ENCODE results near the gene KIAA0319L.

Gene KIAA0319L

GRCh38 chr1:35437200-35437599, 120.0 kb downstream of the KIAA0319L start:
- H3K4me3 ChIP-seq (ENCODE audit: low read length) = no peak overlapping the region
- H3F3A ChIP-seq (ENCODE audit: control insufficient read depth, insufficient read depth) = no peaks in the 10 kb centered on the region
- H3K79me2 ChIP-seq (ENCODE audit: control insufficient read depth, low read length) = no peaks in the 10 kb centered on the region
- H3K9me2 ChIP-seq (replicated peaks; ENCODE audit: control insufficient read depth, low read length) = no peaks in the 10 kb centered on the region
- H3K27ac ChIP-seq (ENCODE audit: low read depth, low read length) = no peak overlapping the region
- H3K27me3 ChIP-seq (ENCODE audit: control insufficient read depth, low read length) = no peaks in the 10 kb centered on the region
- H3K4me2 ChIP-seq (ENCODE audit: low read length) = no peak overlapping the region
- no peaks in the 10 kb centered on the region for H3K9me3 ChIP-seq (ENCODE audit: control insufficient read depth, insufficient read depth, low read length)
- H3K36me3 ChIP-seq (ENCODE audit: control insufficient read depth, low read length) = peaks cover 20% of the 10 kb centered on the region
- TF ChIP-seq CTCF (IDR thresholded peaks at IDR 0.05; ENCODE audit: low read depth, low read length, poor library complexity, severe bottlenecking) (no peak), EZH2phosphoT487 (IDR thresholded peaks at IDR 0.05; ENCODE audit: borderline replicate concordance, low read length) (no peak)
- H3K4me1 ChIP-seq (ENCODE audit: control insufficient read depth, low read length) = no peaks in the 10 kb centered on the region
- no peaks in the 10 kb centered on the region for H4K20me1 ChIP-seq (ENCODE audit: control insufficient read depth, insufficient read depth, low read depth, low read length)

GRCh38 chr1:35436078-35436477, 121.1 kb downstream of the KIAA0319L start:
- Histone ChIP-seq H3K4me2 (ENCODE audit: low read length) (no peak overlapping the region), H3K27me3 (ENCODE audit: control insufficient read depth, low read length) (no peaks in the 10 kb centered on the region), H3K36me3 (ENCODE audit: control insufficient read depth, low read length) (peaks cover 15% of the 10 kb centered on the region), H3K4me1 (ENCODE audit: control insufficient read depth, low read length) (no peaks in the 10 kb centered on the region), H4K20me1 (ENCODE audit: control insufficient read depth, insufficient read depth, low read depth, low read length) (no peaks in the 10 kb centered on the region), H3F3A (ENCODE audit: control insufficient read depth, insufficient read depth) (no peaks in the 10 kb centered on the region), H3K9me3 (ENCODE audit: control insufficient read depth, insufficient read depth, low read length) (no peaks in the 10 kb centered on the region), H3K9me2 (replicated peaks; ENCODE audit: control insufficient read depth, low read length) (no peaks in the 10 kb centered on the region), H3K79me2 (ENCODE audit: control insufficient read depth, low read length) (no peaks in the 10 kb centered on the region), H3K4me3 (ENCODE audit: low read length) (no peak overlapping the region), H3K27ac (ENCODE audit: low read depth, low read length) (no peak overlapping the region)
- no peak for TF ChIP-seq EZH2phosphoT487 (IDR thresholded peaks at IDR 0.05; ENCODE audit: borderline replicate concordance, low read length)
- TF ChIP-seq CTCF (IDR thresholded peaks at IDR 0.05; ENCODE audit: low read depth, low read length, poor library complexity, severe bottlenecking) = no peak

GRCh38 chr1:35434703-35435102, 122.5 kb downstream of the KIAA0319L start:
- Histone ChIP-seq H4K20me1 (ENCODE audit: control insufficient read depth, insufficient read depth, low read depth, low read length) (no peaks in the 10 kb centered on the region), H3K27ac (ENCODE audit: low read depth, low read length) (no peak overlapping the region), H3K4me2 (ENCODE audit: low read length) (no peak overlapping the region), H3K27me3 (ENCODE audit: control insufficient read depth, low read length) (no peaks in the 10 kb centered on the region), H3K4me1 (ENCODE audit: control insufficient read depth, low read length) (no peaks in the 10 kb centered on the region), H3K79me2 (ENCODE audit: control insufficient read depth, low read length) (no peaks in the 10 kb centered on the region), H3K4me3 (ENCODE audit: low read length) (no peak overlapping the region), H3K36me3 (ENCODE audit: control insufficient read depth, low read length) (peaks cover 12% of the 10 kb centered on the region), H3K9me2 (replicated peaks; ENCODE audit: control insufficient read depth, low read length) (no peaks in the 10 kb centered on the region), H3F3A (ENCODE audit: control insufficient read depth, insufficient read depth) (no peaks in the 10 kb centered on the region), H3K9me3 (ENCODE audit: control insufficient read depth, insufficient read depth, low read length) (no peaks in the 10 kb centered on the region)
- TF ChIP-seq EZH2phosphoT487 (IDR thresholded peaks at IDR 0.05; ENCODE audit: borderline replicate concordance, low read length) = no peak
- no peak for TF ChIP-seq CTCF (IDR thresholded peaks at IDR 0.05; ENCODE audit: low read depth, low read length, poor library complexity, severe bottlenecking)

- Histone ChIP-seq H3K27ac (ENCODE audit: low read depth, low read length) (no peak overlapping the region), H3K79me2 (ENCODE audit: control insufficient read depth, low read length) (no peaks in the 10 kb centered on the region), H4K20me1 (ENCODE audit: control insufficient read depth, insufficient read depth, low read depth, low read length) (no peaks in the 10 kb centered on the region), H3F3A (ENCODE audit: control insufficient read depth, insufficient read depth) (no peaks in the 10 kb centered on the region), H3K4me1 (ENCODE audit: control insufficient read depth, low read length) (no peaks in the 10 kb centered on the region), H3K27me3 (ENCODE audit: control insufficient read depth, low read length) (no peaks in the 10 kb centered on the region), H3K4me2 (ENCODE audit: low read length) (no peak overlapping the region), H3K9me2 (replicated peaks; ENCODE audit: control insufficient read depth, low read length) (no peaks in the 10 kb centered on the region), H3K36me3 (ENCODE audit: control insufficient read depth, low read length) (peaks cover 6% of the 10 kb centered on the region), H3K9me3 (ENCODE audit: control insufficient read depth, insufficient read depth, low read length) (no peaks in the 10 kb centered on the region), H3K4me3 (ENCODE audit: low read length) (no peak overlapping the region)
- no peak for TF ChIP-seq EZH2phosphoT487 (IDR thresholded peaks at IDR 0.05; ENCODE audit: borderline replicate concordance, low read length)
- no peak for TF ChIP-seq CTCF (IDR thresholded peaks at IDR 0.05; ENCODE audit: low read depth, low read length, poor library complexity, severe bottlenecking)
These were observed 123.5 kb downstream of the KIAA0319L start for GRCh38 chr1:35433714-35434113.

All from DOHH2 (cell line).